CD4-positive, alpha-beta T cell (primary cell): Measurements from ENCODE around the gene SLC39A10. TPM values are rescaled to one million over a fixed set of nuclear protein-coding genes. Genes with fewer than 3 reads are reported as not detected.

Source experiments
- ATAC-seq: fragments of 200-7000 bp; cut with Tn5 transposase; one replicate; pipeline ENCODE4 v1.10.0; 2022; ENCODE audit warnings: mild to moderate bottlenecking; ENCODE audit not compliant: poor library complexity
- CTCF ChIA-PET: fragments of 350-600 bp; sonication (Branson Sonifier 250); formaldehyde crosslinking; loops from one replicate; lab custom pipeline; 2021; ENCODE audit warnings: antibody characterized with exemption, inconsistent platforms; lab: Charles Lee
- POLR2A ChIA-PET: fragments of 350-600 bp; sonication (Branson Sonifier 250); formaldehyde crosslinking; loops from one replicate; lab custom pipeline; 2021; ENCODE audit warnings: antibody characterized with exemption, inconsistent platforms; lab: Charles Lee
- DNase-seq, 14 experiments: peaks; one replicate each; pipeline ENCODE4 v3.0.0-alpha.2; 2013 to 2020; ENCODE audit warnings: mixed read lengths in 2 of 14
- H3K27ac ChIP-seq, 2 donors: one replicate each; pipeline versions ENCODE4 v1.5.1 to v1.7.0; 2013; ENCODE audit warnings: low read length in 2 of 2, low read depth in 1 of 2, mild to moderate bottlenecking in 1 of 2
- H3K27me3 ChIP-seq, 2 experiments: 1 replicate in 1 of 2; 2 replicates in 1 of 2; pipeline versions ENCODE4 v1.6.1 to v1.7.0; 2013; ENCODE audit warnings: low read length in 2 of 2, control low read depth in 1 of 2, mild to moderate bottlenecking in 1 of 2, moderate library complexity in 1 of 2; ENCODE audit not compliant: insufficient read depth in 2 of 2, control insufficient read depth in 1 of 2
- H3K36me3 ChIP-seq: one replicate; pipeline ENCODE4 v1.6.1; 2013; ENCODE audit warnings: low read length, control low read depth; ENCODE audit not compliant: insufficient read depth
- H3K4me1 ChIP-seq: one replicate; pipeline ENCODE4 v1.6.1; 2013; ENCODE audit warnings: low read length, control low read depth; ENCODE audit not compliant: insufficient read depth
- H3K4me3 ChIP-seq: one replicate; pipeline ENCODE4 v1.5.1; 2013; ENCODE audit warnings: mild to moderate bottlenecking, low read length, moderate library complexity
- H3K9me3 ChIP-seq, 2 experiments: 1 replicate in 1 of 2; 2 replicates in 1 of 2; pipeline versions ENCODE4 v1.6.1 to v1.7.0; 2013; ENCODE audit warnings: low read length in 2 of 2, mild to moderate bottlenecking in 2 of 2, control low read depth in 1 of 2, moderate library complexity in 1 of 2; ENCODE audit not compliant: control insufficient read depth in 1 of 2, insufficient read depth in 1 of 2
- H3K27ac Mint-ChIP-seq: one replicate; pipeline ENCODE4 v1.8.0; 2020; ENCODE audit warnings: mixed read lengths
- H3K27me3 Mint-ChIP-seq: one replicate; pipeline ENCODE4 v1.8.0; 2021; ENCODE audit warnings: mixed read lengths
- H3K36me3 Mint-ChIP-seq: one replicate; pipeline ENCODE4 v1.8.0; 2021; ENCODE audit warnings: low read depth, mixed read lengths
- H3K4me1 Mint-ChIP-seq: one replicate; pipeline ENCODE4 v1.8.0; 2021; ENCODE audit warnings: low read depth, mixed read lengths
- H3K4me3 Mint-ChIP-seq: one replicate; pipeline ENCODE4 v1.8.0; 2020; ENCODE audit warnings: mild to moderate bottlenecking, mixed read lengths
- H3K9me3 Mint-ChIP-seq: one replicate; pipeline ENCODE4 v1.8.0; 2020; ENCODE audit warnings: mixed read lengths
- CTCF ChIP-seq: fragments of 200-600 bp; IDR thresholded peaks from one replicate; pipeline ENCODE4 v1.8.0; 2022; ENCODE audit warnings: antibody characterized with exemption, mild to moderate bottlenecking
- intact Hi-C, 2 experiments: fragments of 100-400 bp; cut with DNase I in 1 of 2; cut with micrococcal nuclease in 1 of 2; formaldehyde crosslinking; loops; one replicate each; pipeline versions ENCODE4 v1.15.1 to v1.9.0; 2023 to 2025; cut with DNase I, micrococcal nuclease
- total RNA-seq, 174 experiments: library from RNA in 2 of 174; stranded (reverse) in 2 of 174; gene quantifications; one replicate each; pipeline ENCODE4 v1.2.3 and lab custom pipeline; 2021 to 2026

Gene SLC39A10
- total RNA-seq, 2 experiments from 2014 or later: 38.2 to 39.4 TPM

- CTCF ChIA-PET: no interaction called here
These were observed 77.4 kb downstream of the SLC39A10 start for GRCh38 chr2:195734395-195734794.

DNA sequence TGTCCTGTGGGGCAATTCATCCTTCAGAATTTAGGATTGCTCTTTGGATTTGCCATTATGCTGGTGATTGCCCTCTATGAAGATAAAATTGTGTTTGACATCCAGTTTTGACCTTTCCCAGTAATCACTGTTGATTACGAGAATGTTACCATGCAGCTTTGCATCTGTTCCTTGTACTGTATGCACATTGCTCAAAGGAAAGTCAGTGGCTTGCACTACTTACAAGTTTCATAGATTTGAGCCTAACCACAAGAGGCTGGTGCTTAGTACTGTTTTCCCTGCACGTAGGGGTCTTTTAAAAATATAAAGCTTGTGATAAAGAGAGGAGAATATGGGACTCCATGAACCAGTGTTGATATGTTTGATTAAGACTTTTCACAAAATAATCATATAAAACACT lies 77.9 kb downstream of the SLC39A10 start:
- Mint-ChIP-seq H3K4me3 (no peak overlapping the region), H3K4me1 (no peaks in the 10 kb centered on the region), H3K36me3 (peaks cover 96% of the 10 kb centered on the region), H3K9me3 (no peaks in the 10 kb centered on the region), H3K27me3 (no peaks in the 10 kb centered on the region), H3K27ac (no peak overlapping the region)
- no peak for TF ChIP-seq CTCF
- H3K9me3 ChIP-seq: no peaks in the 10 kb centered on the region
- POLR2A ChIA-PET: no interaction called here
- no peak overlapping the region for H3K4me3 ChIP-seq
- no peaks in the 10 kb centered on the region for H3K27me3 ChIP-seq
- DNase-seq: no peak
- no peak for ATAC-seq
- CTCF ChIA-PET: no interaction called here
- H3K36me3 ChIP-seq: peaks cover 47% of the 10 kb centered on the region
- no peak overlapping the region for H3K27ac ChIP-seq
- intact Hi-C loops: no loop called here
- H3K4me1 ChIP-seq: no peaks in the 10 kb centered on the region

More at GRCh38 chr2:195734395-195734794, 77.4 kb downstream of the SLC39A10 start:
- peaks cover 96% of the 10 kb centered on the region for H3K36me3 Mint-ChIP-seq
- no peak for ATAC-seq
- no peaks in the 10 kb centered on the region for H3K27me3 Mint-ChIP-seq
- H3K27ac ChIP-seq: no peak overlapping the region
- intact Hi-C loops: no loop called here
- H3K4me1 ChIP-seq: no peaks in the 10 kb centered on the region
- H3K36me3 ChIP-seq: peaks cover 48% of the 10 kb centered on the region
- no peak for DNase-seq
- H3K27me3 ChIP-seq: no peaks in the 10 kb centered on the region
- H3K4me3 Mint-ChIP-seq: no peak overlapping the region
- no peak overlapping the region for H3K27ac Mint-ChIP-seq
- POLR2A ChIA-PET: no interaction called here
- no peak overlapping the region for H3K4me3 ChIP-seq
- no peaks in the 10 kb centered on the region for H3K9me3 Mint-ChIP-seq
- no peaks in the 10 kb centered on the region for H3K4me1 Mint-ChIP-seq
- H3K9me3 ChIP-seq: no peaks in the 10 kb centered on the region
- no peak for TF ChIP-seq CTCF

DNA sequence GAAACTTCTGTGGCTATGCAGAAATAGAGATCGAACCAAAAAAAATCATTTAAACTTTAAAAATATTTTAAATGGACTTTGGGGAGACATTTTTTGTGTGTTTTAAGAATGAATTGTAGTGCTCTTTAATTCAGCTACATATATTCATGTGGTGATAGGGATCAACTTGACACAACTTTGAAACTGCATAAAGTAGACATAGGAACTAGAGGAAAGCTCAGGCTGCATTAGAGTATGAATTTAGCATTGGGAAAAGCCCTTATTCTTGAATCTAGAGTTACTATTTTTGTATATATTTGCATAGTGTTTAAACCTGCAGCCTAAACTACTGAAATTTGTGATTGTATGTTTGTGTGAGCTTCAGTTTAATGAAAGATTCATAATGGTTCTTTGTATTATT lies 78.3 kb downstream of the SLC39A10 start:
- H3K4me3 ChIP-seq: no peak overlapping the region
- peaks cover 96% of the 10 kb centered on the region for H3K36me3 Mint-ChIP-seq
- intact Hi-C loops: no loop called here
- H3K4me3 Mint-ChIP-seq: no peak overlapping the region
- ChIA-PET POLR2A (no interaction called here), CTCF (no interaction called here)
- no peaks in the 10 kb centered on the region for H3K9me3 Mint-ChIP-seq
- no peak overlapping the region for H3K27ac Mint-ChIP-seq
- no peak overlapping the region for H3K27ac ChIP-seq
- no peaks in the 10 kb centered on the region for H3K27me3 ChIP-seq
- DNase-seq (no peak), ATAC-seq (no peak)
- H3K4me1 ChIP-seq: no peaks in the 10 kb centered on the region
- no peaks in the 10 kb centered on the region for H3K9me3 ChIP-seq
- H3K36me3 ChIP-seq: peaks cover 42% of the 10 kb centered on the region
- no peaks in the 10 kb centered on the region for H3K27me3 Mint-ChIP-seq
- TF ChIP-seq CTCF: no peak
- H3K4me1 Mint-ChIP-seq: no peaks in the 10 kb centered on the region
